Fibroblast of the conjunctiva (primary cell): Measurements from ENCODE around the gene RAI1.

ENCODE experiments used
- DNase-seq: peaks from one replicate; pipeline ENCODE4 v3.0.0-alpha.2; 2010; ENCODE audit warnings: low read depth

The RAI1 gene

GRCh38 chr17:17716837-17717523, 35.7 kb downstream of the RAI1 start:
- DNase-seq = no peak

GRCh38 chr17:17718251-17718650, 37.0 kb downstream of the RAI1 start:
- no peak for DNase-seq

DNA sequence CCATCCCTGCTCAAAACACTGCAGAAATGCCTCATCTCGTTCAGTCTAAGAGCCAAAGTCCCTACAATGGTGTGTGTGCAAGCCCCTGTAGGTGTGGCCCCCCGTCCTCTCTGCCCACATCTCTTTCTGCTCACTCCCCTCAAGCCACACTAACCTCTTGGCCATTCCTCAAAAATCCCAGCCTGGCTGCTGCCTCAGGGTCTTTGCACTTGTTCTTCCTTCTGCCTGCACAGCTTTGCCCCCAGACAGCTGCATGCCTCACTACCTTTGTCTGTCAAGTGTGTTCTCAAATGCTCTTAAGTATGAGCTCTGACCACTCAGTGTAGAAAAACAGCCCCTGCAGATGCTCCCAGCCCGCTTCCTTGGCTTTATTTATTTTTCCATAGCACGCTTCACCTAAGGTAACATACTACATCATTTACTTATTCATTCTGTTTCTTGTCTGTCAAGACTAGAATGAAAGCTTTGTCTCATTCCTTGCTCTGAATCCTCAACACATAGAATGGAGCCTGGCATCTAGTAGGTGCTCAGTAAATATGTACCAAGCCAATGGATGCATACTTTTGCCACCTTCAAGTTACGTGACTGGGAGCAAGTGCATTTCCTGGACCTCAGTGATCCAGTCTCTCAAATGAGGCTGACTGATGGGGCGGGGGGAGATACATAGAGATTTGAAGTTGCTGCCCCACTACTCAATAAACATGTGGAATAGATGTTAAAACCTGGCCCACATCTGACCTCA, 38.1 kb downstream of the RAI1 start:
- no peak for DNase-seq

DNA sequence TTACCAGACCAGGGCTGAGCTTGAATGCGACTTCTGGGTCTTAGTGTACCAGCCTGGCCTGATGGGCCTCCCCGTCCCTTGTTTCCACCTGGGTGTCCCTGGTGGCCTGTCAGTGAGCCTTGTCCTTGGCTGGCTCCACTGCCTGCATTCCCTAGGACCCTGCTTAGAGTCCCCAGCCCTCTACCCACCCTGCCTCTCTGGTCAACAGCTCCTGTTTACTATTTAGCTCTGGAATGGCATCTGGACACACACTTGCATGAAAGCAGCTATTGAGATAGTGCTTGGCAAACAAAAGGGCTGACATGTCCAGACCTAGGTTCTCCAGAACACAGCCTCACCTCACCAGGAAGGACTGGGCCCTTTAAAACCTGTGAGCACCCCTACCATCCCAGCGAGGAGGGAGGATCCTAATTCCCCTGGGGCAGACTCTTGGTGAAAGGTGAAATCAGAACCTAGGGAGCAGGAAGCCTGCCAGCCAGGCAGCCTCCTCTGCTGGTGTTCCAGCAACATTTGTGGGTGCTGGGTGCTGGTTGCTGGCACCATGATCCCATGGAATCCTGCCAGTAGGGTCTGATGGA, 38.8 kb downstream of the RAI1 start:
- no peak for DNase-seq

DNA sequence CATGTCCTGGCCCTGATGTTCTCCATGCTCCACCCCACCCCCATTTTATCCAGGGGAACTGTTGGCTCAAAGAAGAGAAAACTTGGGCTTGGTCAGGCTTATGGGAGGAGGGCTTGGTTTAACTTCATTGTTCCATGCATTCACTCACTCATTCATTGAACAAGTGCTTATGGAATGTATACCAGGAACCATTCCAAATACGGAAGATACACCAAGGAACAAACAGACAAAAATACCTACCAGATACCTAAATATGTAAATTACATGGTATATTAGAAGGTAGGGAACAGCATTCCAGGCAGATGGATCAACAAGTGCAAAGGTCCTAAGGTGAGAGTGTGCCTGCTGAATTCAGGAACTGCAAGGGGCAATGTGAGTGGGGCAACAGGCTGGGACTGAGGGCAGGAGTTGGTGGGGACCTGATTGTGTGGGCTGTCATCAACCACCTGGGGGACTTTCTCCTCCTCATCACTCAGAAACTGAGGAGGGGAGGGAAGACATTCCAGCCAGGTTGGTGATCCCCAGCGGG, 39.9 kb downstream of the RAI1 start:
- DNase-seq = no peak

DNA sequence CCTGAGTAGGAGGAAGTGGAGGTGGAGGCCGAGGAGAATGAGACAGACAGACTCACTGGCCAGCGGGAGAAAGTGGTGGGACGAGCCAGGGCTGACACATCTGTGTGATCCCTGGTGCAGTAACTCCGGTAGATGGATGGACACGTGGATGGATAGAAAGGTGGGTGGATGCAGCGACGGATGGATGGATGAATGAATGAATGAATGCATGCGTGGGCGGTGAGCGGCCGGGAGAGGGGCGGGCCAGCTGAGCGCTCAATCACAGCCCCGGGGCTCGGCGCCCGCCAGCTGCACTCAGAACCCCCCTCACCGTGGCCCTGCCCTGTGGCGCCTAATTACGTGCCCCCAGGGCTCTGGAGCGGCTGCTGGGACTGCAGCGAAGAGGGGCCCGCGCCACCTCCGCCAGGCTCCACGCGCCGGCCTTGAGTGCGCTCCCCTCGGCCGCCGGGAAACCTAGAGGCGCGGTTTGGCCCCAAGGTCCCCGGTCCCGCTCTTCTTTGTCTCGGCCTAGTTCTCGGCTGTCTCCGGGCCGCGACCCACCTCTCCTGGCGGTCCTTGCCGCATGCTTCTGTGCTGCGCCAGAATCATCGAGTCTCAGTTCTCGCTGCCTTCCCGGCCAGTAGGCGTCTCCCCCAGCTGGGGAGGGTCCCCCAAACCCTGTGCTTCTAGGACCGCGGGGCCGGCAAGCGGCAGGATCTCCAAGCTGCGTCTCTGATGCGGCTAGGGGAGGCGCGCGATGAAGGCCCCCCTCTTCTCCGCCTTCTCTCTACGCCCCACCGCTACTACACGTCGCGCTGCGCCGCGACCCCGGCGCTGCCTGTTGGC, 41.0 kb downstream of the RAI1 start:
- no peak for DNase-seq

DNA sequence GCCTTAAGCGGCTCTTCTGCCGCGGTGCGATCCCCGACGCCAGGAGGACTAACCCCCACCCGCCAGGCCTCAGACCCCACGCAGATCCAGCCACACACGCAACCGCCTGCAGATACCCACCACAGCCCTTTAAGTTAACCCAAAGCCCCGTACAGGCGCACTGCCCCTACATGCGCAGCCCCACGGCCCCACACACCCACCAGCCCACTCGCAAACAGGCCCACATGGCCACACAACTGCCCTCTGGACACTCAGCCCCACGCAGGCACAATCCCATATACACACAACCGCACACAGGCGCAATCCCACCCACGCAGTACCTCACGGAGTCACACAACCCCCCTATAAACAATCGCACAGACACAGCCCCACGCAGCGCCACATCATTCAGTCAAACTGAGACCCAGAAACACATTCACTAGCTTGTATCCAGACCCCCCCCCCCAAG, 41.7 kb downstream of the RAI1 start:
- no peak for DNase-seq

DNA sequence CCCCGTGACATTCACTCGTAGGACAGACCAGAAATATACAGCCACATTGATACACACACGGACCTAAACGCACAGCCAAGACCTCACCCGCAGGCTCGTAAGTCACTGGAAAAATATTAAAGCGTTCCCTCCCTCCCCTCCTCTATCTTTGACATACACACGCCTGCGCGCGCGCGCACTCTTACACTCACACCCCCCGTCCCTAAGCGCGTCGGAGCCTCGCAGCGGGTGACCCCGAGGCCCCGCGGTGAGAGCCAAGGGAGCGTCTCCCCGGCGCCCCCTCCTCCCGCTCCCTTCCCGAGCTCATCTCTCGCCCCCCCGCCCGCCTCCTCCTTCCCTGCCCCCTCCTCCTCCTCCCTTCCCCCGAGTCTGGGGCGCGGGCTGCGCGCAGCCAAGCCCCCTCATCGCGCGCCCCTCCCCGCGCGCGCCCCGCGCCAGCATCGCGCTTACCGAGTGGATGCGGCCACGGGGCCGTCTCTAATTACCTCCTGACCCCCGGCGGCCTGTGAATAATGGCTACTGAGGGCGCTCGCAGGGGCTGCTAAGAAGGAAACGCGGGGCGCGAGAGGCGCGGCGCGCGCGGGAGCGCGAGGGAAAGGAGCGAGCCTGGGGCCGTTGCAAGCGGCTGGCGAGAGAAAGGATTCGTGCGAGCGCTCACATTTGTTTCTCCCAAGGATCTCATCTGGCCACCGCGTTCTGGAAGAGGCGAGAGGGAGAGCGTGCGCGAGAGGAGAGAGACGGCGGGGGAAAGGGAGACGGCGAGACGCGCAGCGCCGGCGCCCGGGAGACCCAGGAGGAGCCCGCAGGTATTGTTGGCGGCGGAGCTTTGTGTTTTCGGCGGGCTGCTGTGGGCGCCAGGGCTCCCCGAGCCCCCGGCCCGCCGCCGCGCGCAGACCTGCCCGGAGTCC, 42.4 kb downstream of the RAI1 start:
- DNase-seq = peak; percentile 35

GRCh38 chr17:17724307-17725010, 43.2 kb downstream of the RAI1 start:
- no peak for DNase-seq

GRCh38 chr17:17725011-17725751, 43.9 kb downstream of the RAI1 start:
- DNase-seq = no peak

DNA sequence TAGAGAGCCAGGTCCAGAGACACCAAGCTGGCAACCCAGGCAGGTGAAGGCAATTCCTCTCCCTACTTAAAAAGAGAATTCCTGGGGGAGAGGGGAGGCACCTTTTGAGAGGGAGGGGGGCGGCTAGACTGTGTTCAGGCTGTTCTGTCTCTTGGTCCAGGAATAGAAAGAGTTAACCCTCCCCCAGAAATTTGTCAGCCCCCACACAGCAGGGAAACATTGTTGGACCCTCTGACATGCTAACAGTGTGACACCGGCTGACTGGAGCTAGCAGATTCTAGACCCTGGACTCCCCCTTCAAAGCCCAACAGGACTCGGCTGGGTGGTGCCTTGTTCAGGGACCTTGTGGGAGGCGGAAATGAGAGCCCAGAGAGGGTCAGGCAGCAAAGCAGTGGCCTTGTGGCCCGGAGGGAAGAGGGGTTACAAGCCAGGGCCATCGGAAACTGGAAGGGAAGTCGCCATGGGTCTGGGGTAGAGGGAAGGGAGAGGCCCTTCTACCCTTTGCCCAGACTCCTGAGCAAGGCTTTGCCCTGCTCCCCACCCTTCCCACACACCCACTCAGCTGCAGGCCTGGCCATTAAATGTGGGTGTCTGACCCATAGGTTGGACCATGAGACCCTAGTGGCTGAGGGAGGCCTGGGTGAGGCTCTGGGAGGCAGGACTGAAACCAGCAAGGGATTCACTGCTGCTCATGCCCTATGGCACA, 44.6 kb downstream of the RAI1 start:
- DNase-seq = no peak

DNA sequence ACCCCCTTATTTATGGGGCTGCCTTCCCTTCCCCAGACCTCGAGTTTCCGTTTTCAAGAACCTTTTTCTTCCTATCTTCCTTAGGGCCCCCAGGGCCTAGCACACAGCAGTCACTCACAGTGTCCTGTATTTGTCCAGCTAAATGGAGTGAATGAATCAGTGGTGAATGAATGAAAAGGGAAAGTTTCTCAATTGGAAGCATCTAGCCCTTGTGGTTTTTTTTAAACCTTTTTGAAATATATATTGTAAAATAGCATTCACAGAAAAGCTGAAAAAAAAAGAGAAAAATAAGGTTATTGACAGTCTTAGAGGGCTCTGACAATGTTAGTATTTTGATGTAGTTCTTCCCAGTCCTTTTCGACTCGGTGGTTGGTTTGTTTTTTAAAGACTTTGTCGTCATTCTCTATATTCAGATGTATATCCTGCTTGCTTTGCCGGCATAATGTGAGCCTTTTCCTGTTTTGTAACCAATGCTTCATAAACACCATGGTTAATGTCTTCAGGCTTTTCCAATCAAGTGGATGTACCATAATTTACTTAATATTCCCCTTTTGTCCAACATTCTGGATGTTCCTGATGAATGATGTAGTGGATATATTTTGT, 45.3 kb downstream of the RAI1 start:
- no peak for DNase-seq

- DNase-seq = no peak
These were observed 45.9 kb downstream of the RAI1 start for GRCh38 chr17:17727111-17727659.

- no peak for DNase-seq
These were observed 46.9 kb downstream of the RAI1 start for GRCh38 chr17:17728146-17728545.

- DNase-seq = no peak
These were observed 47.4 kb downstream of the RAI1 start for GRCh38 chr17:17728550-17729251.

DNA sequence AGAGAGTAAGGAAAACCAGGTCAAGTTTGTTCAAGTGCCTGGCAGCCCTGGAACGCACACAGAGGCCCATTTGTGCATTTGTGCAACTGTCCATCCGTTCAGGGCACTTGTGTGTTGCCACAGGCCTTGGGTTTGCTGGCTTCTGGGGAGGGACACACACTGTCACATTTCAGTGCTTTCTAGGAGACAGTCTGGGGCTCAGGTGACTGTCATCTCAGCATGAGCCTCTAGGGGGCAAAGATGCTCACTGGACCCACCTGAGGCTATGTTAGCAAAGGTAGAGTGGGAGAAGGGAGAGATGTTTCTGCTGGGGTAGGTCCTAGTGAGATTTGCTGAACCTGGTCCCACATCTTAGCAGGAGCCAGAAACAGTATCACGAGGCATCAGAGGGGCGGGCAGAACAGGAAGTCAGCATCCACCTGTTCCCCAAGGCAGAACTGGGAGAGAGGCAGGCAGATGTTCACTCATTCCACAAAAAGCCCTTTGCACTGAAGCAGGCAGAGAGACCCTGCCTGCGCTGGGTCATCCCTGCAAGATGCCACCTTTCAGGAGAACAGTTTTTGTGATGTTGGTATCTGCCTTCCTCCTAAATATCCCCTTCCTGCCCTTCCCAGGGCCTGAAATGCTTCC, 48.5 kb downstream of the RAI1 start:
- DNase-seq = no peak

- DNase-seq = no peak
These were observed 49.1 kb downstream of the RAI1 start for GRCh38 chr17:17730250-17730935.
